Prostate gland (tissue), 2 donors: ENCODE measurements around the gene DEGS2. TPM values are rescaled to one million over a fixed set of nuclear protein-coding genes. Genes with fewer than 3 reads are reported as not detected.

Experiments used
- DNase-seq: peaks from one replicate; pipeline ENCODE4 v3.0.0-alpha.2; 2019; ENCODE audit warnings: low spot score
- H3K27ac ChIP-seq, 2 donors: fragments of 200-600 bp; sonication (generic); 2 replicates each; pipeline ENCODE4 v1.5.1; 2017 to 2019
- H3K27me3 ChIP-seq: fragments of 200-600 bp; sonication (generic); replicated peaks from 2 replicates; pipeline ENCODE4 v1.5.1; 2019; ENCODE audit not compliant: insufficient read depth
- H3K36me3 ChIP-seq, 2 donors: fragments of 200-600 bp; sonication (generic); 1 replicate in 1 of 2; 2 replicates in 1 of 2; pipeline versions ENCODE4 v1.5.1 to v1.8.1; 2017 to 2019
- H3K4me1 ChIP-seq: fragments of 200-600 bp; sonication (generic); replicated peaks from 2 replicates; pipeline ENCODE4 v1.5.1; 2019
- H3K4me3 ChIP-seq, 2 donors: fragments of 200-600 bp; sonication (generic); 2 replicates each; pipeline ENCODE4 v1.5.1; 2017 to 2019
- H3K9me3 ChIP-seq: fragments of 200-600 bp; sonication (generic); 2 replicates; pipeline ENCODE4 v1.5.1; 2017
- POLR2A ChIP-seq: fragments of 450-650 bp; IDR thresholded peaks from one replicate; pipeline ENCODE4 v1.6.1; 2016; ENCODE audit warnings: antibody characterized with exemption, mild to moderate bottlenecking
- POLR2AphosphoS5 ChIP-seq: sonication (generic); formaldehyde crosslinking; IDR thresholded peaks from one replicate; pipeline ENCODE4 v1.6.1; 2017; ENCODE audit warnings: antibody characterized with exemption
- WGBS: methylation state at CpG from one replicate; pipeline ENCODE4 v1.1.5; 2018; 5-methylcytosine and 5-hydroxymethylcytosine counted together
- intact Hi-C: fragments of 100-400 bp; cut with DNase I; formaldehyde crosslinking; loops from one replicate; pipeline ENCODE4 v1.14.2; 2022
- total RNA-seq, 2 donors: library from RNA; depleted of rRNA; stranded (reverse); fragments of >200 nt; gene quantifications; one replicate each; pipeline ENCODE4 v1.1.0, GENCODE V29; 2016
- TF ChIP-seq, protein P1 (sequence below), 4 experiments: fragments of 200-600 bp in 2 of 4; fragments of 450-650 bp in 2 of 4; sonication (generic) in 2 of 4; IDR thresholded peaks; 1 replicate in 3 of 4; 2 replicates in 1 of 4; pipeline ENCODE4 v1.5.1; 2016 to 2019; ENCODE audit warnings: antibody characterized with exemption in 4 of 4, mild to moderate bottlenecking in 2 of 4, moderate library complexity in 2 of 4

DEGS2 gene
- total RNA-seq, 2 donors from 2014 or later, result 2.8 to 8.3 TPM

DNA sequence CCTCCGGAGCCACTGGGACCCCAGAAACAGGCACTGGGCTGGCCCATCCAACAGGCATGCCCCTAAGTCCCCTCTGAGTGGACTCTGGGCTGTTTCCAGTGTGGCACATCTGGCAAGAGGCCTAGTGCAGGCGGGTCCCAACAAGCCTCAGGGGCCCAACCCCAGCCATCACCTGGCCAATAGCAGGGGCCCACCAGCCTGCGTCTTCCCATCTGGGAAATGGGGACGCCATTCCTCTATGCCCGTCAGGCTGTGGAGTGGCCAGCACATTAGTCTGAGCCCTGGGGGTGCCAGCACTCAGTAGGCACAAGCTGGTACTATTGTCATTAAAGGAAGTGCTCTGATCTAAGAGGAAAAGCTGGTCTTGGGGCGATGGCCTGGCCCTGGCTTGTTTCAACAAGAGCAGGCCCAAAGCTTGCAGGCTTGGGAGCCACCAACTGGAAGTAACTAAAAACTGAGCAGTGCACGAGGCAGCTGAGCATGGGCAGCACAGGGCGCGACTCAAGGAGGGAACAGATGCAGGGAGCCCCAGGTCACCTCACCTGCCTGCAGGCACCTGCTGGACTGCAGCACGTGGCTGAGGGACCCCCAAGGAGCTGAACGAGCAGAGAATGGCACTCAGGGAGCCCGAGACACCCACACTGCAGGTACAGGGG, 8.4 kb downstream of the DEGS2 start:
- H3K36me3 ChIP-seq, result no peaks in the 10 kb centered on the region
- intact Hi-C loops, result no loop called here
- no peaks in the 10 kb centered on the region for H3K27me3 ChIP-seq
- TF ChIP-seq, protein P1, sequence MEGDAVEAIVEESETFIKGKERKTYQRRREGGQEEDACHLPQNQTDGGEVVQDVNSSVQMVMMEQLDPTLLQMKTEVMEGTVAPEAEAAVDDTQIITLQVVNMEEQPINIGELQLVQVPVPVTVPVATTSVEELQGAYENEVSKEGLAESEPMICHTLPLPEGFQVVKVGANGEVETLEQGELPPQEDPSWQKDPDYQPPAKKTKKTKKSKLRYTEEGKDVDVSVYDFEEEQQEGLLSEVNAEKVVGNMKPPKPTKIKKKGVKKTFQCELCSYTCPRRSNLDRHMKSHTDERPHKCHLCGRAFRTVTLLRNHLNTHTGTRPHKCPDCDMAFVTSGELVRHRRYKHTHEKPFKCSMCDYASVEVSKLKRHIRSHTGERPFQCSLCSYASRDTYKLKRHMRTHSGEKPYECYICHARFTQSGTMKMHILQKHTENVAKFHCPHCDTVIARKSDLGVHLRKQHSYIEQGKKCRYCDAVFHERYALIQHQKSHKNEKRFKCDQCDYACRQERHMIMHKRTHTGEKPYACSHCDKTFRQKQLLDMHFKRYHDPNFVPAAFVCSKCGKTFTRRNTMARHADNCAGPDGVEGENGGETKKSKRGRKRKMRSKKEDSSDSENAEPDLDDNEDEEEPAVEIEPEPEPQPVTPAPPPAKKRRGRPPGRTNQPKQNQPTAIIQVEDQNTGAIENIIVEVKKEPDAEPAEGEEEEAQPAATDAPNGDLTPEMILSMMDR (IDR thresholded peaks at IDR 0.05), result no peak
- TF ChIP-seq POLR2A (no peak), POLR2AphosphoS5 (no peak)
- WGBS, result 63% methylated on average over 10 of the region's 12 CpGs
- no peak overlapping the region for H3K27ac ChIP-seq
- no peak for DNase-seq
- H3K4me3 ChIP-seq, result no peak overlapping the region
- peaks cover 15% of the 10 kb centered on the region for H3K4me1 ChIP-seq
- H3K9me3 ChIP-seq, result no peaks in the 10 kb centered on the region

DNA sequence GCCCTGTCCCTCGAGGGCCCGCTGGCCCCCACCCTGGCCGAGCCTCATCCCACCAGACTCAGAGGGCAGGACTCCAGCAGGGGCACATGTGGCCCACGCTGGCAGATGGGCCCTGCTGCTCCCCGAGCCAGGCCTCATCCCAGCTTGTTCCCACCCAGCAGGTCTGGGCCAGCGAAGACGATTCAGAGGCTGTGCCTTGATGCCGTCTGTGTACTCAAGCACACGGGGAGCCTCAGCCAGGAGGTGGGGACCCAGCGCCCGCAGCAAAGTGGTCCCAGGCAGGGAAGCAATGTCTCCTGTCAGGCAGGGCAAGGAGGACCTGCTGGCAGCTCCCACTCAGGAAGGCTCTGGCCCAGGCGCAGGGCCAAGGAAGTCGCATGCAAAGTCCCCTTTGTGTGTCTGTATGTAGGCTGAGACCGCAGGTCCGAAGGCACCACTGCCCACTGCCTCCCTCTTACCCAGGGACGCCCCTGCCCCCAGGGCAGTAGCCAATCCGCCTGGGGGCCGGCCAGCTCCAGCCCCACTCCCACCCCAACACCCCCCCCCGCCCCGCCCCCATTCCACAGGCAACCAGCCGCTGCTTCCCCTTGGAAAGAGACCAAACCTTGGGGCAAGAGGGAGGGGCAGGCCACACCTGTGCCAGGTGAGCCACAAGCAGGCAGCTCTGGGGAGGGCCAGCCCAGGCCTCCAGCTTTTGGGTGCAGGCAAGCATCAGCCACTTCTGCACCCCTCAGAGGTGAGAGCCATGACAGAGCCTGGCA, 9.4 kb downstream of the DEGS2 start:
- intact Hi-C loops, result no loop called here
- Histone ChIP-seq H3K27me3 (no peaks in the 10 kb centered on the region), H3K9me3 (no peaks in the 10 kb centered on the region), H3K4me1 (peaks cover 7% of the 10 kb centered on the region), H3K4me3 (no peak overlapping the region), H3K27ac (no peak overlapping the region), H3K36me3 (no peaks in the 10 kb centered on the region)
- peak; percentile 53 for DNase-seq
- no peak for TF ChIP-seq POLR2A
- TF ChIP-seq, protein P1 (IDR thresholded peaks at IDR 0.05), result no peak
- no peak for TF ChIP-seq POLR2AphosphoS5
- WGBS, result 19% methylated on average over 15 of the region's 21 CpGs

DNA sequence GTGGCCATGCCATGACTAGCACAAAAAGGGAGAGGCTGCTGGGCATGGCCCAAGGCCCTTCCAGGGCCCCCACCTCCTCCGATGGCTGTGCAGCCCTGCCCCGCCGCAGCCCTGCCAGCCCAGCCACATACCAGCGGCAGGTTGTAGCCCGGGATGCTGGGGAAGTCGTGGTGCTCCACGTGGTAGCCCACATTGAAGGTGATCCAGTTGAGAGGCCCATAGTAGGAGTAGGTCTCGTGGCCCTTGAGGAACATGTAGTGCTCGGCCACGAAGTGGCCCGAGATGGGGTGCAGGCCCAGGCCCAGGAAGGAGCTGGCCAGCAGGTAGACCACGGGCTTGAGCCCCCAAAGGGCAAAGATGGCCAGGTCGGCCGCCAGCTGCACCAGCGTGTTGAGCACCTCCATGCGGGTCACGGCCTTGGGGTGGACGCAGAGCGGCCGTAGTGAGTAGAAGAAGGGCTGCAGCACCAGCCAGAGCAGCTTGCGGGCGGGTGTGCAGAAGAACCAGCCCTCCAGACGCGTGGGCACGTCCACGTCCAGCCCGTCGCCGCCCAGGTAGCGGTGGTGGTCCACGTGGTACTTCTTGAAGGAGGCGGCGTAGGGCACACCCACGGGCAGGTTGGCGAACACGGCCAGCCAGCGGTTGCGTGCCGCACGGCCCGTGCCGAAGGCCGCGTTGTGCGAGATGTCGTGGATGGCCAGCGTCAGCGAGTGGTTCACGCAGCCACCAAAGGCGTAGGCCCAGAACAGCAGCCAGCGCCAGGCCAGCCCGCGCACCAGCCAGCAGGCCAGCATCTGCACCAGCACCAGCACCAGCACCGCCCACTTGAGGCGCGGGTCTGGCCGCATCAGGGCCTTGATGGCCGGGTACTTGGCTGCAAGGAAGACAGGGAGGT, 10.4 kb downstream of the DEGS2 start:
- no peaks in the 10 kb centered on the region for H3K9me3 ChIP-seq
- TF ChIP-seq POLR2A (no peak), POLR2AphosphoS5 (no peak)
- TF ChIP-seq, protein P1 (IDR thresholded peaks at IDR 0.05), result no peak
- no peaks in the 10 kb centered on the region for H3K36me3 ChIP-seq
- 93% methylated on average over 57 of the region's 58 CpGs for WGBS
- no peaks in the 10 kb centered on the region for H3K27me3 ChIP-seq
- H3K4me3 ChIP-seq, result no peak overlapping the region
- DNase-seq, result no peak
- no peak overlapping the region for H3K27ac ChIP-seq
- H3K4me1 ChIP-seq, result peaks cover 7% of the 10 kb centered on the region
- intact Hi-C loops, result no loop called here

DNA sequence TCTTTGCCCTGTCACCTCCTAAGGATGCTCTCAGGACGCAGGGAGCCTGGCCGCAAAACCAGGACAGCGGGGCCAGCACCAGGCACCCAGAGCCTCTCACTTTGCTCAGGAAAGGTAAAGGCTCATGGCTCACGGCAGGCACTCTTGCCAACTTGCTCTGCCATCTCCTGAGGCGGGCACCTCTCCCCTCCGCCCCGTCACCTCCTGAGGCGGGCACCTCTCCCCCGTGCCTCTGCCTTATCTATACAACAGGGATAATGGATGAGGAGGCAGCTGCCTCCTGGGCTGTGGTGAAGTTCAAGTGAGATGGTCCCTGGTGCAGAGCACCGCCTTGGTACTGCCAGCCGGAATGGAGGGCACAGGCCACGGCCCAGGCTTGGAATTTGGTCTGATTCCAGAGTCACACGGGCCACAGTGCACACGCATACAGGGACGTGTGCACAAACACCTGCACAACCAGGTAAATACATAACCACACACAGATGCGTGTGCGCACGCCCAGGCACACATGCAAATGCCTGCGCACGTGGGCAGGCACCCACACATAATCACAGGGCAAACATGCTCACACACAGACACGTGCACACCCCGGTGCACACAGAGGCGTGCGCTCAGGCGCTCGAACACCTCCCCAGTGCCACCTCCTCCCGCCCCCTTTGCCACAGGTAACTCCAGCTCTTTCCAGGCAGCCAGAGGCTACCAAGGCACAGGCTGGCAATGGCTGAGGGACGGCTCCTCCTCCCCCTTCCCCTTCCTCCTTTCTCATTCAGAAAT, 11.6 kb downstream of the DEGS2 start:
- TF ChIP-seq POLR2AphosphoS5, result no peak
- TF ChIP-seq, protein P1 (IDR thresholded peaks at IDR 0.05), result no peak
- TF ChIP-seq POLR2A, result no peak
- WGBS, result 84% methylated on average over 28 of the region's 28 CpGs
- DNase-seq, result no peak

More for the DNA sequence above, 11.6 kb downstream of the DEGS2 start:
- H3K36me3 ChIP-seq, result no peaks in the 10 kb centered on the region
- no peaks in the 10 kb centered on the region for H3K9me3 ChIP-seq
- intact Hi-C loops, result no loop called here
- no peak overlapping the region for H3K4me3 ChIP-seq
- peaks cover 7% of the 10 kb centered on the region for H3K4me1 ChIP-seq
- H3K27me3 ChIP-seq, result no peaks in the 10 kb centered on the region
- H3K27ac ChIP-seq, result no peak overlapping the region
